ENCODE measurements around the gene MAST4. TPM values are rescaled to one million over a fixed set of nuclear protein-coding genes. Genes with fewer than 3 reads are reported as not detected.
A peak's percentile ranks its signal among the peaks of the same experiment; 100 is the strongest.

MAST4 gene
- total RNA-seq, 1 donor from 2014 or later = 22.3 TPM

GRCh38 chr5:67065696-67066095, 469.5 kb downstream of the MAST4 start:
- no peak overlapping the region for H3K27ac Mint-ChIP-seq (ENCODE audit: unreplicated experiment)
- peaks cover 5% of the 10 kb centered on the region for H4K20me1 ChIP-seq (ENCODE audit: insufficient read depth, low read length)
- H3K9me3 ChIP-seq (ENCODE audit: insufficient read depth, low read depth, low read length) = no peaks in the 10 kb centered on the region
- FAIRE-seq (no peak), DNase-seq (ENCODE audit: low read depth) (no peak)
- H3K9me3 Mint-ChIP-seq (ENCODE audit: unreplicated experiment) = no peaks in the 10 kb centered on the region
- H3K4me1 Mint-ChIP-seq (ENCODE audit: low read depth, unreplicated experiment) = peaks cover 16% of the 10 kb centered on the region
- no peak overlapping the region for H2AFZ ChIP-seq (ENCODE audit: low read depth, low read length)
- TF ChIP-seq, protein P1, sequence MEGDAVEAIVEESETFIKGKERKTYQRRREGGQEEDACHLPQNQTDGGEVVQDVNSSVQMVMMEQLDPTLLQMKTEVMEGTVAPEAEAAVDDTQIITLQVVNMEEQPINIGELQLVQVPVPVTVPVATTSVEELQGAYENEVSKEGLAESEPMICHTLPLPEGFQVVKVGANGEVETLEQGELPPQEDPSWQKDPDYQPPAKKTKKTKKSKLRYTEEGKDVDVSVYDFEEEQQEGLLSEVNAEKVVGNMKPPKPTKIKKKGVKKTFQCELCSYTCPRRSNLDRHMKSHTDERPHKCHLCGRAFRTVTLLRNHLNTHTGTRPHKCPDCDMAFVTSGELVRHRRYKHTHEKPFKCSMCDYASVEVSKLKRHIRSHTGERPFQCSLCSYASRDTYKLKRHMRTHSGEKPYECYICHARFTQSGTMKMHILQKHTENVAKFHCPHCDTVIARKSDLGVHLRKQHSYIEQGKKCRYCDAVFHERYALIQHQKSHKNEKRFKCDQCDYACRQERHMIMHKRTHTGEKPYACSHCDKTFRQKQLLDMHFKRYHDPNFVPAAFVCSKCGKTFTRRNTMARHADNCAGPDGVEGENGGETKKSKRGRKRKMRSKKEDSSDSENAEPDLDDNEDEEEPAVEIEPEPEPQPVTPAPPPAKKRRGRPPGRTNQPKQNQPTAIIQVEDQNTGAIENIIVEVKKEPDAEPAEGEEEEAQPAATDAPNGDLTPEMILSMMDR (IDR thresholded peaks at IDR 0.05; ENCODE audit: insufficient read depth, low read depth, low read length) = no peak
- TF ChIP-seq EZH2 (IDR thresholded peaks at IDR 0.05; ENCODE audit: insufficient read depth, low read length) = no peak
- H3K27ac ChIP-seq (ENCODE audit: low read depth, low read length) = no peak overlapping the region
- no peaks in the 10 kb centered on the region for H3K27me3 Mint-ChIP-seq (ENCODE audit: low read depth, unreplicated experiment)
- H3K27me3 ChIP-seq (ENCODE audit: insufficient read depth, low read length) = no peaks in the 10 kb centered on the region
- no peaks in the 10 kb centered on the region for H3K36me3 ChIP-seq (ENCODE audit: insufficient read depth, low read length)
- peaks cover 5% of the 10 kb centered on the region for H3K4me1 ChIP-seq (ENCODE audit: insufficient read depth, low read length)
- no peak overlapping the region for H3K4me2 ChIP-seq (ENCODE audit: low read length)
- H3K4me3 ChIP-seq (ENCODE audit: insufficient read depth, low read depth, low read length) = no peak overlapping the region
- H3K36me3 Mint-ChIP-seq (ENCODE audit: low read depth, unreplicated experiment) = peaks cover 2% of the 10 kb centered on the region
- peaks cover 72% of the 10 kb centered on the region for H3K79me2 ChIP-seq (ENCODE audit: insufficient read depth, low read length)
- H3K9ac ChIP-seq (ENCODE audit: low read length) = no peak overlapping the region
- no peak overlapping the region for H3K4me3 Mint-ChIP-seq (ENCODE audit: unreplicated experiment)

GRCh38 chr5:67066815-67067214, 470.6 kb downstream of the MAST4 start:
- peaks cover 65% of the 10 kb centered on the region for H3K79me2 ChIP-seq (ENCODE audit: insufficient read depth, low read length)
- no peak overlapping the region for H3K27ac ChIP-seq (ENCODE audit: low read depth, low read length)
- H4K20me1 ChIP-seq (ENCODE audit: insufficient read depth, low read length) = peaks cover 5% of the 10 kb centered on the region
- H3K27ac Mint-ChIP-seq (ENCODE audit: unreplicated experiment) = no peak overlapping the region
- H3K27me3 ChIP-seq (ENCODE audit: insufficient read depth, low read length) = no peaks in the 10 kb centered on the region
- DNase-seq (ENCODE audit: low read depth) (peak; percentile 31), FAIRE-seq (no peak)
- H3K4me2 ChIP-seq (ENCODE audit: low read length) = no peak overlapping the region
- no peaks in the 10 kb centered on the region for H3K9me3 Mint-ChIP-seq (ENCODE audit: unreplicated experiment)
- no peaks in the 10 kb centered on the region for H3K36me3 ChIP-seq (ENCODE audit: insufficient read depth, low read length)
- no peak overlapping the region for H3K9ac ChIP-seq (ENCODE audit: low read length)
- H2AFZ ChIP-seq (ENCODE audit: low read depth, low read length) = no peak overlapping the region
- no peak for TF ChIP-seq EZH2 (IDR thresholded peaks at IDR 0.05; ENCODE audit: insufficient read depth, low read length)
- TF ChIP-seq, protein P1 (IDR thresholded peaks at IDR 0.05; ENCODE audit: insufficient read depth, low read depth, low read length) = no peak
- H3K4me3 ChIP-seq (ENCODE audit: insufficient read depth, low read depth, low read length) = no peak overlapping the region
- H3K4me1 Mint-ChIP-seq (ENCODE audit: low read depth, unreplicated experiment) = peaks cover 16% of the 10 kb centered on the region
- H3K4me3 Mint-ChIP-seq (ENCODE audit: unreplicated experiment) = no peak overlapping the region
- no peaks in the 10 kb centered on the region for H3K27me3 Mint-ChIP-seq (ENCODE audit: low read depth, unreplicated experiment)
- peaks cover 2% of the 10 kb centered on the region for H3K36me3 Mint-ChIP-seq (ENCODE audit: low read depth, unreplicated experiment)
- H3K9me3 ChIP-seq (ENCODE audit: insufficient read depth, low read depth, low read length) = no peaks in the 10 kb centered on the region
- peaks cover 5% of the 10 kb centered on the region for H3K4me1 ChIP-seq (ENCODE audit: insufficient read depth, low read length)

GRCh38 chr5:67073045-67073680, 477.0 kb downstream of the MAST4 start:
- Mint-ChIP-seq H3K9me3 (ENCODE audit: unreplicated experiment) (no peaks in the 10 kb centered on the region), H3K4me3 (ENCODE audit: unreplicated experiment) (no peak overlapping the region), H3K27ac (ENCODE audit: unreplicated experiment) (no peak overlapping the region), H3K4me1 (ENCODE audit: low read depth, unreplicated experiment) (peaks cover 4% of the 10 kb centered on the region), H3K36me3 (ENCODE audit: low read depth, unreplicated experiment) (no peaks in the 10 kb centered on the region), H3K27me3 (ENCODE audit: low read depth, unreplicated experiment) (no peaks in the 10 kb centered on the region)
- Histone ChIP-seq H3K79me2 (ENCODE audit: insufficient read depth, low read length) (peaks cover 30% of the 10 kb centered on the region), H3K4me3 (ENCODE audit: insufficient read depth, low read depth, low read length) (no peak overlapping the region), H2AFZ (ENCODE audit: low read depth, low read length) (no peak overlapping the region), H3K4me1 (ENCODE audit: insufficient read depth, low read length) (no peaks in the 10 kb centered on the region), H4K20me1 (ENCODE audit: insufficient read depth, low read length) (peaks cover 16% of the 10 kb centered on the region), H3K4me2 (ENCODE audit: low read length) (no peak overlapping the region), H3K27ac (ENCODE audit: low read depth, low read length) (no peak overlapping the region), H3K27me3 (ENCODE audit: insufficient read depth, low read length) (no peaks in the 10 kb centered on the region), H3K9me3 (ENCODE audit: insufficient read depth, low read depth, low read length) (no peaks in the 10 kb centered on the region), H3K9ac (ENCODE audit: low read length) (no peak overlapping the region), H3K36me3 (ENCODE audit: insufficient read depth, low read length) (no peaks in the 10 kb centered on the region)
- FAIRE-seq = no peak
- TF ChIP-seq, protein P1 (IDR thresholded peaks at IDR 0.05; ENCODE audit: insufficient read depth, low read depth, low read length) = no peak
- TF ChIP-seq EZH2 (IDR thresholded peaks at IDR 0.05; ENCODE audit: insufficient read depth, low read length) = no peak
- no peak for DNase-seq (ENCODE audit: low read depth)
